ES-I3 (cell line): ENCODE results near the gene PACSIN1.

Experiments used
- H3K36me3 ChIP-seq: 2 replicates; pipeline ENCODE4 v1.6.1; 2013; ENCODE audit warnings: mild to moderate bottlenecking, low read length, control low read depth, moderate library complexity; ENCODE audit not compliant: insufficient read depth
- H3K4me1 ChIP-seq: 2 replicates; pipeline ENCODE4 v1.6.1; 2013; ENCODE audit warnings: mild to moderate bottlenecking, control low read depth, low read length; ENCODE audit not compliant: insufficient read depth
- H3K9ac ChIP-seq: 2 replicates; pipeline ENCODE4 v1.6.1; 2013; ENCODE audit warnings: low read depth, mild to moderate bottlenecking, low read length, moderate library complexity
- H3K9me3 ChIP-seq: 2 replicates; pipeline ENCODE4 v1.6.1; 2013; ENCODE audit warnings: mild to moderate bottlenecking, low read length, moderate library complexity; ENCODE audit not compliant: control insufficient read depth, insufficient read depth

The PACSIN1 gene

DNA sequence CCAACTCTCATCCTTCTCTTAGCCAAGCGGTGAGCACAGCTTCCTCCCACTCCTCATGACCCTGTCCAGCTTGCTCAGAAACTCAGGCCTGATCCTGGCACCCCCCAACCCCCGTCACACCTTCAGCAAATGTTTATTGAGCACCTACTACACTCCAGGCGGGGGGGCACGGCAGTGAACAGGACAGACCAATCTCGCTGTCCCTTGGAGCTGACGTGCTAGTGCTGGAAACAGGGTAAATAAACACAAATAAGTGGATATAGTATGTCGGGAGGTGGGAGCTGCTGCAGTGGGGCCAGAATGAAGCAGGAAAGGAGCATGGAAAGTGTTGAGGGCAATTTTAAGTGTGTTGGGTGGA, 97.6 kb downstream of the PACSIN1 start:
- no peaks in the 10 kb centered on the region for H3K36me3 ChIP-seq
- no peak overlapping the region for H3K9ac ChIP-seq
- no peaks in the 10 kb centered on the region for H3K9me3 ChIP-seq
- H3K4me1 ChIP-seq = peaks cover 22% of the 10 kb centered on the region; the same call in 1 of the 2 replicates

DNA sequence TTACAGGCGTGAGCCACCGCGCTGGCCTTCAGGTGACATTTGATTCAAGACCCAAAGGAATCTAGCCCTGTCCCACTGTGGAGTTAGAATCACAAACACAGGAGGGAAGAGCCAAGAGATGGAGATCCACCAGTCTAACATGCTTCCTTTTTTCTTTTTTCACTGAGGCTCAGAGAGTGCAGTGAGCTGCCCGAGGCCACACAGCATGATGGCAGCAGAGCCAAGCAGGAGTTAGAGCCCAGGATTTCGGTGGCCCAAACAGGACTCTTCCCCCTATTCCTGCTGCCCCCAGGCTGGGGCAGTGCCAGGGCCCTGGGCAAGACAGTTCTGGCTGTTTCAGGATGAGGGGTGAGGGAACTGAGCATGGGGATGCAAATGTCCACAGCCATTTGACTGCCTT, 98.3 kb downstream of the PACSIN1 start:
- H3K9ac ChIP-seq = no peak overlapping the region

DNA sequence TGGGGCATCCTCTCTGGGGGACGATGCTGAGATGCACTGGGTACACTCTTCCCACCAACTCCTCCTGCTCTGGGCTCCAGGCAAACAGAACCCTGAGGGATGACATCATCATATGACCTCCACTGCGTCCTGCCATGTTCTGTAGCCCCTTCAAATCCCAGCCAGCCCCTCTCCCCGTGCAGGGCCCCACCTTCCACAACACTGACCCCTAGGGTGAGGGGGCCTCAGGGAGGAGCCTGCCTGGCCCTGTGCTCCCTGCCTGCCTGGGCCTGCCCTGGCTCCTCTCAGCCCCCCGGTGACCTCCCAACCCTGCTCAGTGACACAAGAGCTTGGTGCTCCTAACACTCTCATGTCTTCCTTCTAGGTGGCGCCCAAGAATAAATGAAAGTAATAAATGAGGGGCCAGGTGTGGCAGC, 99.9 kb downstream of the PACSIN1 start:
- H3K9me3 ChIP-seq = no peaks in the 10 kb centered on the region
- peaks cover 15% of the 10 kb centered on the region; the same call in 1 of the 2 replicates for H3K4me1 ChIP-seq
- no peak overlapping the region for H3K9ac ChIP-seq
- H3K36me3 ChIP-seq = no peaks in the 10 kb centered on the region

More for the DNA sequence above, 98.3 kb downstream of the PACSIN1 start:
- H3K36me3 ChIP-seq = no peaks in the 10 kb centered on the region
- no peaks in the 10 kb centered on the region for H3K9me3 ChIP-seq
- H3K4me1 ChIP-seq = peaks cover 28% of the 10 kb centered on the region; the same call in 1 of the 2 replicates

DNA sequence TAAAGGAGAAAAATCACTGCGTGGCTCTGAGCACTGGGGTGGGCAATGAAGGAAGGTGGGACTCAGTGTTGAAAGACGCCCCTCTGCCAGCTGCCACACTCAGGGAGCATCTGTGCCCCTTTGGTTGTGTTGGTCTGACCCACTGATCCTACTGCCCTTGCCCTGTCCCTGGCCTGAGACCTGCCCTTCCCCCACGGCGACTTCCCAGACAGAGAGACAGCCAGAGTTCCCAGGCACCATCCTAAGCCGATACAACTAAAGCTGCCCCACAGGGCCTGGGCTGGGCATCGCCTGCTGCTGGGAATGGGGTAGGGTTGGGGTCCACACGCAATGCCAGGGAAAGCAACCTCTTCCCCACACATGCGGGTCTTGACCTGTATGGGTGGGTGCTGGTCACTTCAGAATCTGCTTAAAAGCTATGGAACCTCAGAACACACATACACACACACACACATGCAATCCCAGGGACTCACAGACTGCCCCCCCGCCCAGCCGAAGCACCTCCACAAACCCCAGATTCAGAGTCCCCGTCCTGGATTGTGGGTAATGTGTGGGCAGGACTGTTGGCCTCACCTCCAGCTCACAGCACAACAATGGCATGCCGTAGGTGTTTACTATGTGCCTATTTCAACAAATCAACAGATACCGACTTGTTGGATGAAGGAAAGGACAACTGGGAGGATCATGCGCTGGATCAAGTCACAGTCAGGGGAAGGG, 101.1 kb downstream of the PACSIN1 start:
- Histone ChIP-seq H3K9ac (no peak overlapping the region), H3K9me3 (no peaks in the 10 kb centered on the region), H3K36me3 (no peaks in the 10 kb centered on the region), H3K4me1 (peaks cover 11% of the 10 kb centered on the region; the same call in 1 of the 2 replicates)

DNA sequence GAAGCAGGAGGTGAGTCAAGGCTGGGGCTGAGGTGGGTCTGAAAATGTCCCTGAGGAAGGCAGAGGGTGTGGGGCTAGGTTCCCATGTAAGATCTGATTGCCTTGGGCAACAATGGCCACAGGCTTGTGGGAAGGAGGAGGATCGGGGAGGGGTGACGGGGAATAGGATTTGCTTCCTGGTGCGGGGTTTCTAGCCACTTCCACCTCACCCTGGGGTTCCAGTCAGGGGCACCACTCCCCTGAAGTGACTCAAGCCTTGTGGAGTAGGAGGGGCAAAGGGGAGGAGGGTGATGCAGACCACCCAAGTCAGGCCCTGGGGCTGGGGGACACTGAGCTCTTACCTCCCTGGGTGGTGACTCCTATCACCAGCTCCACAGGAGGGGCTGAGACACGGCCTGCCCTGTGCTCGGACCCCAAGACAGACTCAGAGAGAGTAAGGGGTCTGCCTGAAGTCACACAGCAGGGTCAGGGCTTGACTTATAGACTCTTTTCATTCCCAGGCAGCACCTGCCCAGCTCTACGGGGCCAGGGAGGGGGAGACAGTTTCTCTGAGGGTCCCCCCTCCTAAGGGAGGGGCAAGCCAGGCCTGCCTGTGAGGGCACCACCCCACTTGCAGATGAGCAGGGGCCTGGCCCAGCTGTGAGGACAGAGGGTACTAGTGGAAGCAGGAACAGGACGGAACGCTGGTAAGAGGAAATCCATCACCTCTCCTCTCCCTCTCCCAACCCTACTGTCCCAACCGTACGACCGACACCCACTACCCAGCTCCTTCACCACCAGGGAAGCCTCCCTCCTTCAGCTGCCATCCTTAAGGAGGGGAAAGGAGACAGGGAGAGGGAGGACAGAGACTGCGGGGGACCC, 102.7 kb downstream of the PACSIN1 start:
- Histone ChIP-seq H3K36me3 (no peaks in the 10 kb centered on the region), H3K9me3 (no peaks in the 10 kb centered on the region), H3K4me1 (peaks cover 11% of the 10 kb centered on the region; the same call in 1 of the 2 replicates), H3K9ac (no peak overlapping the region)

DNA sequence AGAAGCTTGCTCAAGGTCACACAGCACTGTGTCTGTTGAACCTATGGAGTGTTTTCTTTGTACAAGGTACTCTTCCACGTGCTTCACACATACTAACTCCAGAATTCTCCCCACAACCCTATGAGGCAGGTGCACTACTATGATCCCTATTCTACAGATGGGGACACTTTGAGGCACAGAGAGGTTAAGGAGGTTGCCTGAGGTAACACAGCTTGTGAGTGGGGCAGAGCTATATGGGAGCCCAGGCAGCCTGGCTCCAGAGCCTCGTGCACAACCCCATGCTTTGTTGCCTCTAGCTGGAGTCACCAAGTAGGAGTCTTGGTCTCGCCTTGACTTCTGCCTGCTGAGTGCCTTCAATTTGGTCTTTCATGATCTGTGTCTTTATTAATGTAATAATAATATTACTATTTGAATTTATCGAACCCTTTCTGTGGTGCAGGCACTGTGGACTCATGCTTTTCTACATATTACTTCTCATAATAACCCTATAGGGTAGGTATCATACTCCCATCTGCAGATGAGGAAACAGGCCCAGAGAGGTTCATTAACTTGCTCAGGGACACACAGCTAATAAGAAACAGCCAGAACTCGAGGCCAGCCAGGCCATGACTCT, 103.6 kb downstream of the PACSIN1 start:
- no peaks in the 10 kb centered on the region for H3K9me3 ChIP-seq
- no peak overlapping the region for H3K9ac ChIP-seq
- no peaks in the 10 kb centered on the region for H3K36me3 ChIP-seq
- H3K4me1 ChIP-seq = peaks cover 11% of the 10 kb centered on the region; the same call in 1 of the 2 replicates

DNA sequence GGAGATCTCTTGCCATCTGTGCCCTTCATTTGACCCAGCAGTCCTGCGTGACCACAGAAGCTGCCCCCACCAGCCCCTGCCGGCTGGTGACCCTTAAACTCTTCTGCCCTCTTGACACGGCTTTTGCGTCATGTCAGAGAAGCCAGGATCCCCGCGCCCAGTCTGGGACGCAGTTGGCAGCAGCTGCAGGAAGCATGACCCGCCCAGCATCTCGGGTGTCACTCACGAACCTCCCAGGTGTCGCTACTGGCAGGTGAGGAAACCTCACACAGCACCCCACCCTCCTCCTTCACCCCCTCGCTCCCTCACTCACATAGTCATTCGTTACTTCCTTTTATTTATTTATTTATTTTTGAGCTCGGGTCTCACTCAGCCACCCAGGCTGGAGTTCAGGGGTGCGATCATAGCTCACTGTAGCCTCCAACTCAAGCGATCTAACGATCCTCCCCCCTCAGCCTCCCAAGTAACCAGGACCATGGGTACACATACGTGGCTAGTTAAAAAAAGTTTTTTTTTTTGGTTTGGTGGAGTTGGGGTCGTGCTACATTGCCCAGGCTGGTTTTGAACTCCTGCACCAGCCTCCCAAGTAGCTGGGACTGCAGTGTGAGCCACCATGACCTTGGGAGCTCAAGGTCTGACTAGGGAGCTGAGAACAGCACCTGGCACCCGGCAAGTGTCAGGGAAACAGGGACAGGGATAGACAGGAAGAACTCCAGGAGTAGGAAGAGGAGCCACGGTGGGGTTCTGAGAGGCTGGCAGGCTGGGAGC, 104.4 kb downstream of the PACSIN1 start:
- Histone ChIP-seq H3K4me1 (peaks cover 14% of the 10 kb centered on the region; the same call in 1 of the 2 replicates), H3K9me3 (no peaks in the 10 kb centered on the region), H3K36me3 (no peaks in the 10 kb centered on the region), H3K9ac (no peak overlapping the region)

DNA sequence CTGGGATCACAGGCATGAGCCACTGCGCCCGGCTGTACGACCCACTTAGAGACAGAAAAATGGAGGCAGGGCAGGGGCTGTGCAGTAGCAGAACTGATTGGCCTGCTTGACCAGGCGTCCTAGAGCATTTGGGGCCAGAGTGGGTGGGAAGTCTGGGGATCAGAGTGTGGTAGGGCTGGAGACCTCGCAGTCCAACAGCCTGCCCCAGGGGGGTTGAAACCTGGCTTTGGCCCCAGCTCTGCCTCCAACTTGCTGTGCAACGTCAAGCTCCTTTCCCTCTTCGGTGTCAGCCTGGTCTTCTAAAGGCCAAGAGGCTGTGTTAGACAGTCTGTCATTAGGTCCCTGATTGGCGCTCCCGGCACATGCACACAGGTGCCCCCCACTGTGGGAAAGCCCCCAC, 105.5 kb downstream of the PACSIN1 start:
- Histone ChIP-seq H3K9me3 (no peaks in the 10 kb centered on the region), H3K36me3 (no peaks in the 10 kb centered on the region), H3K9ac (no peak overlapping the region), H3K4me1 (peaks cover 20% of the 10 kb centered on the region; the same call in 1 of the 2 replicates)

DNA sequence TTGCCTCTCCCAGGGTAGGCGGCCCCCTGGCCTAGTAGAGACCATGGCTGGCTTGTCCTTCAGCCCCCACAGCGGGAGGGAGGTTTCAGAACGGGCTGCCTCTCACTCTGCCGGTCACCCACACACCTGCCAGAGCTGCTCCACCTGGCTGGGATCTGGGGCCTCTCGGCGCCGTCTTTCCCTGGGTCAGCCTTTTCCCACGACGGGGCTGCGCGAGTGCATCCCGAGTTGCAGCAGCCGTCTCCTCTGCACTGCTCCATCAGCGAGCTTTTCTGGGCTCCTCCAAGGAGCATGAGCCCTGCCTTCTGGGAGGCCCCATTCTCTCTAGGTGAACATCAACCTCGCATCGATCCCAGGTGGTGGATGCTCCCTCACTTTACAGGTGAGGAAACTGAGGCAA, 106.1 kb downstream of the PACSIN1 start:
- Histone ChIP-seq H3K36me3 (no peaks in the 10 kb centered on the region), H3K9me3 (no peaks in the 10 kb centered on the region), H3K9ac (no peak overlapping the region), H3K4me1 (peaks cover 20% of the 10 kb centered on the region; the same call in 1 of the 2 replicates)

DNA sequence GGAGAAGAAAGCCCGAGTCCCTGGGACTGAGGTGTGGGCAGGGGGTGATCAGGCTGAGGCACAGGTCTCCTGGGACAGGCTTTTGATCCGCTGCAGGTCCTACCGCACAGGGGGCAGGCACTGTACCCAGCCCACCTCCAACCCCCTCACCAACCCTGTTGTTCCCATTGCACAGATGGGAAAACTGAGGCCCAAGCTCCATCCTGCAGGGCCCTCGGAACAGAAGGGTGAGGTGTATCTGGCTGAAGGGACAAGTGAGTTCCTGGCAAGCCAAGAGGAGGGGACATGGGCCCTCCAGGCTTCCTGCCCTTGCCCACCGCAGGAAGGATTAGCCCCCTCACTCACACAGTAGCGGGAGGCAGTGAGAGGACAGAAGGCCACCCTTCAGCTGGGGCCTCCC, 106.7 kb downstream of the PACSIN1 start:
- Histone ChIP-seq H3K9me3 (no peaks in the 10 kb centered on the region), H3K36me3 (no peaks in the 10 kb centered on the region), H3K4me1 (peaks cover 17% of the 10 kb centered on the region; the same call in 1 of the 2 replicates), H3K9ac (no peak overlapping the region)

DNA sequence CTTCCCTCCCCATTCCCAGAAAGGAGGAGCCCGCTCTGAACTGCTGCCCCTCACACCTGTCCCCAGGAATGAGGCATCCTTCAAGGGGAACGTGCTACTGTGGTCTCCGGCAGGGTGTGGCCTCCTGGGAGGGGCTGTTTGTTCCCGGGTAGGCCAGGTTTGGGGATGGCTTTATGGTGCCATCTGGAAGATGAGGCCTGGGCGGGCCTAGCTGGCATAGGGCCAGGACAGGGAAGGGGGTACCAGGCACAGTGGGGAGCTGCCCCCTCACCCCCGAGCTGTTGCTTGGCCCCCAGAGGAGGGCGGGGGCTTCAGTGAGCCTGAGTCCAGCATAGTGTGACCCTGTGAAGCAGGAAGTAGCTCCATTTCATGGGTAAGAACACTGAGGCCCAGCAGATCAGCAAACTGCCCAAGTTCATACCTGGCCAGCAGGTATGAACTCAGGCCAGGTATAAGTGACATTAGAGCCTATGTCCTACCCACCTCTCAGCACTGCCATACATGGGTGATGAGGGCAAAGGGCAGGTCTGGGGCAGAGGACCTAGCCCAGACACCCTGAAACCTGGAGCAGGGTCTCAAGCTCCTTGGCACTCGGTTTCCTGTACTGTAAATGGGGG, 107.8 kb downstream of the PACSIN1 start:
- H3K4me1 ChIP-seq = peaks cover 13% of the 10 kb centered on the region; the same call in 1 of the 2 replicates
- H3K9ac ChIP-seq = no peak overlapping the region
- no peaks in the 10 kb centered on the region for H3K36me3 ChIP-seq
- H3K9me3 ChIP-seq = no peaks in the 10 kb centered on the region

DNA sequence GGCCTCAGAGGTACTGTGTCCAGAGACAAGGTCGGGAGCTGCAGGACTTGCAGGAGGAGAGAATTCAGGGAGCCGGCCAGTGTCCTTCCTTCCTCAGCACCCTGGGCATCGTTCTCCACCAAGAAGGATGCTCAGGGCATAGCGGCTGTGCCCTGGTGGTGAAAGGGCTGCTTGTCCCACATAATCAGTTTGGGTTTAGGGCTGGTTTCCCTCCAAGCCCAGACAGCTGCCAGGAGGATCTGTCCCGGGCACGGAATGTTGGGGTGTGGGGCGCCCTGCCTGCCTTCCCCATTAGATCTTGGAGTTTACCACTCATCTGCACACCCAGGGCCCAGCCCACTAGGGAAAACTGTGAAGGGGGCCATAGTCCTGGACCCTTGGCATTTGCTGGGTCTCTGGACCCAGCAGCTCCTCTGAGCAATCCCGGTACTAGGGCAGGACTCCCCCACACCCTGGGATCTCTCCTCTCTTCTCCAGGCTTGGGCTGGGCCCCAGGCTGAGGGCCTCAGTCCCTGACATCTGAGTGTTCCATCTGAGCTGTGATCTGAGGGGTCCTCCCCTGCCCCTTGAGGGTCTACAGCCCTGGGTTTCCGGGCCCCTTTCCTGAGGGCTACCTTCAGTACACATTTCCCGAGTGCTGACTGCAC, 108.9 kb downstream of the PACSIN1 start:
- Histone ChIP-seq H3K4me1 (peaks cover 9% of the 10 kb centered on the region; the same call in 1 of the 2 replicates), H3K9me3 (no peaks in the 10 kb centered on the region), H3K36me3 (no peaks in the 10 kb centered on the region)

DNA sequence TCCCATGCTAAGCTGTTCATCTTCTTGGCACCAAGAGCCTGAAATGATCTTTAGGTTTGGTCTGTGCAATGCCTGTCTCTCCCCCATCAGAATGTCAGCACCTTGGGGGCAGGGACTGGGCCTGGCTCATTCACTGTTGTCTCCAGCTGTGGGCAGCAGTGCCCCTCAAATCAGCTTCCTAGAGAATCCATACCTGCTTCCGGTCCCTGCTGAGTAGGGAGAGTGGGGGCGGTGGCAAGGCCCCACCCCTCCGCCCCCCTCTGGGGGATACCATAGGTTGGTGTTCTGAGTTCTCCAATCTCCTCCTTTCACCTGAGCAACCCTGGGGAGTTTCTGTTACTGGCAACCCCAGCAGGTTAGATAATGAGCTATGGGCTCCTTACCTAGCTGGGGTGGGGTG, 109.5 kb downstream of the PACSIN1 start:
- Histone ChIP-seq H3K9ac (no peak overlapping the region), H3K9me3 (no peaks in the 10 kb centered on the region), H3K4me1 (peaks cover 9% of the 10 kb centered on the region; the same call in 1 of the 2 replicates), H3K36me3 (no peaks in the 10 kb centered on the region)

More for the DNA sequence above, 108.9 kb downstream of the PACSIN1 start:
- no peak overlapping the region for H3K9ac ChIP-seq
